Smooth muscle cell (in vitro differentiated cells): ENCODE measurements around the gene PMEPA1. TPM values are rescaled to one million over a fixed set of nuclear protein-coding genes. Genes with fewer than 3 reads are reported as not detected.

Experiments used
- DNase-seq: peaks from one replicate; lab custom pipeline; 2025; ENCODE audit not compliant: unreplicated experiment; lab: John Stamatoyannopoulos, UW
- H2AFZ ChIP-seq: fragments of 200-600 bp; sonication (generic); 2 replicates; pipeline ENCODE4 v1.6.0; 2016; ENCODE audit warnings: antibody characterized with exemption, low read depth, mild to moderate bottlenecking
- H3F3A ChIP-seq: fragments of 200-600 bp; sonication (generic); 2 replicates; pipeline ENCODE4 v1.6.0; 2017; ENCODE audit warnings: antibody characterized with exemption, low read depth
- H3K27ac ChIP-seq: fragments of 200-600 bp; sonication (generic); 2 replicates; pipeline ENCODE4 v1.5.1; 2016; ENCODE audit warnings: low read depth, mild to moderate bottlenecking
- H3K27me3 ChIP-seq: fragments of 200-600 bp; sonication (generic); 2 replicates; pipeline ENCODE4 v1.6.1; 2016; ENCODE audit warnings: low read depth, mild to moderate bottlenecking
- H3K36me3 ChIP-seq: fragments of 200-600 bp; sonication (generic); 2 replicates; pipeline ENCODE4 v1.5.1; 2016; ENCODE audit warnings: low read depth
- H3K4me1 ChIP-seq: fragments of 200-600 bp; sonication (generic); 2 replicates; pipeline ENCODE4 v1.5.1; 2016; ENCODE audit warnings: low read depth
- H3K4me2 ChIP-seq: fragments of 200-600 bp; sonication (generic); 2 replicates; pipeline ENCODE4 v1.6.0; 2016; ENCODE audit warnings: mild to moderate bottlenecking
- H3K4me3 ChIP-seq: fragments of 200-600 bp; sonication (generic); 2 replicates; pipeline ENCODE4 v1.5.1; 2016; ENCODE audit warnings: mild to moderate bottlenecking
- H3K79me2 ChIP-seq: fragments of 200-600 bp; sonication (generic); 2 replicates; pipeline ENCODE4 v1.6.0; 2016; ENCODE audit warnings: low read depth, mild to moderate bottlenecking
- H3K9ac ChIP-seq: fragments of 200-600 bp; sonication (generic); 2 replicates; pipeline ENCODE4 v1.6.0; 2016; ENCODE audit warnings: low read depth
- H3K9me3 ChIP-seq: fragments of 200-600 bp; sonication (generic); replicated peaks from 2 replicates; pipeline ENCODE4 v1.5.1; 2016; ENCODE audit warnings: low read depth
- H4K20me1 ChIP-seq: fragments of 200-600 bp; sonication (generic); 2 replicates; pipeline ENCODE4 v1.6.0; 2016; ENCODE audit warnings: low read depth
- CTCF ChIP-seq: fragments of 200-600 bp; sonication (generic); IDR thresholded peaks from 2 replicates; pipeline ENCODE4 v1.5.1; 2017; ENCODE audit warnings: borderline replicate concordance, mild to moderate bottlenecking, antibody characterized with exemption; ENCODE audit not compliant: insufficient read depth, poor library complexity, severe bottlenecking
- WGBS: methylation state at CpG from one replicate; pipeline ENCODE4 v1.1.7; 2016; ENCODE audit warnings: low lambda C conversion rate; 5-methylcytosine and 5-hydroxymethylcytosine counted together
- polyA plus RNA-seq: library from polyadenylated mRNA; unstranded; fragments of >200 nt; fragmentation: Nextera tagmentation; extraction: Ambion mirVana; gene quantifications from 2 replicates; pipeline ENCODE4 v1.2.1, GENCODE V29; 2016
- total RNA-seq: library from RNA; depleted of rRNA; stranded (reverse); fragments of >200 nt; gene quantifications from 2 replicates; pipeline ENCODE4 v1.2.3, GENCODE V29; 2014

PMEPA1 gene
- total and polyA plus RNA-seq, 2 experiments from 2014 or later, result 37.2 to 81.9 TPM

GRCh38 chr20:57662456-57663240 is 47.2 kb downstream of the PMEPA1 start:
- Histone ChIP-seq H3K4me1 (no peaks in the 10 kb centered on the region), H3K9ac (no peak overlapping the region), H3K27me3 (no peaks in the 10 kb centered on the region), H2AFZ (no peak overlapping the region), H4K20me1 (peaks cover 100% of the 10 kb centered on the region), H3K27ac (no peak overlapping the region), H3K79me2 (peaks cover 81% of the 10 kb centered on the region), H3F3A (no peaks in the 10 kb centered on the region), H3K4me3 (no peak overlapping the region), H3K4me2 (no peak overlapping the region), H3K36me3 (no peaks in the 10 kb centered on the region), H3K9me3 (no peaks in the 10 kb centered on the region)
- no peak for DNase-seq
- no peak for TF ChIP-seq CTCF
- WGBS, result 89% methylated on average over 17 of the region's 21 CpGs

GRCh38 chr20:57661746-57662455 is 47.9 kb downstream of the PMEPA1 start:
- H3K4me3 ChIP-seq, result no peak overlapping the region
- H3K27me3 ChIP-seq, result no peaks in the 10 kb centered on the region
- peaks cover 74% of the 10 kb centered on the region for H3K79me2 ChIP-seq
- H2AFZ ChIP-seq, result no peak overlapping the region
- no peak for DNase-seq
- H3K36me3 ChIP-seq, result no peaks in the 10 kb centered on the region
- no peak for TF ChIP-seq CTCF
- no peak overlapping the region for H3K27ac ChIP-seq
- 89% methylated on average over 26 of the region's 26 CpGs for WGBS
- no peaks in the 10 kb centered on the region for H3K4me1 ChIP-seq
- no peak overlapping the region for H3K9ac ChIP-seq
- no peaks in the 10 kb centered on the region for H3F3A ChIP-seq
- H3K4me2 ChIP-seq, result no peak overlapping the region
- peaks cover 100% of the 10 kb centered on the region for H4K20me1 ChIP-seq
- no peaks in the 10 kb centered on the region for H3K9me3 ChIP-seq

GRCh38 chr20:57660922-57661745 is 48.7 kb downstream of the PMEPA1 start:
- Histone ChIP-seq H3K4me1 (no peaks in the 10 kb centered on the region), H3K9ac (no peak overlapping the region), H3F3A (no peaks in the 10 kb centered on the region), H4K20me1 (peaks cover 97% of the 10 kb centered on the region), H3K9me3 (no peaks in the 10 kb centered on the region), H2AFZ (no peak overlapping the region), H3K36me3 (no peaks in the 10 kb centered on the region), H3K27ac (no peak overlapping the region), H3K4me2 (no peak overlapping the region), H3K79me2 (peaks cover 66% of the 10 kb centered on the region), H3K27me3 (no peaks in the 10 kb centered on the region), H3K4me3 (no peak overlapping the region)
- TF ChIP-seq CTCF, result no peak
- WGBS, result 95% methylated on average over 31 of the region's 31 CpGs
- no peak for DNase-seq
